Endothelial cell of umbilical vein (primary cell): ENCODE results near the gene CEACAM4. TPM values are rescaled to one million over a fixed set of nuclear protein-coding genes. Genes with fewer than 3 reads are reported as not detected.

ENCODE experiments used
- BruUV-seq: library from RNA; stranded (reverse); fragments of 400-500 nt; replicated peaks from 2 replicates; lab custom pipeline; 2021; lab: Mats Ljungman, UMichigan
- CTCF ChIA-PET: fragments of 300-600, 350-600 bp; sonication (Branson Sonifier 250); formaldehyde crosslinking; loops from one replicate; lab custom pipeline; 2021; ENCODE audit warnings: antibody characterized with exemption, inconsistent platforms; lab: Charles Lee
- POLR2A ChIA-PET: fragments of 300-600, 350-600 bp; sonication (Branson Sonifier 250); formaldehyde crosslinking; loops from one replicate; lab custom pipeline; 2021; ENCODE audit warnings: antibody characterized with exemption, inconsistent platforms; lab: Charles Lee
- DNase-seq: peaks from one replicate; pipeline ENCODE4 v3.0.0-alpha.2; 2011; ENCODE audit warnings: low read depth, low spot score
- FAIRE-seq: peaks from 2 replicates; lab custom pipeline; 2011; peaks lifted over from hg19 to GRCh38; lab: Jason Lieb, UNC
- H2AFZ ChIP-seq: 2 replicates; pipeline ENCODE4 v1.6.0; 2012; ENCODE audit warnings: low read depth, low read length, control low read depth, inconsistent platforms
- H3K27ac ChIP-seq: 2 replicates; pipeline ENCODE4 v1.5.1; 2011; ENCODE audit warnings: low read depth, mild to moderate bottlenecking, control low read depth, low read length, moderate library complexity; ENCODE audit not compliant: insufficient read depth
- H3K27me3 ChIP-seq, 2 experiments: 2 replicates each; pipeline versions ENCODE4 v1.6.0 to v1.6.1; 2011; ENCODE audit warnings: low read length in 2 of 2, mixed read lengths in 1 of 2; ENCODE audit not compliant: control insufficient read depth in 2 of 2, insufficient read depth in 2 of 2
- H3K36me3 ChIP-seq, 2 experiments: 2 replicates in 1 of 2; 3 replicates in 1 of 2; pipeline ENCODE4 v1.5.1; 2011; ENCODE audit warnings: low read length in 2 of 2, mild to moderate bottlenecking in 1 of 2, moderate library complexity in 1 of 2; ENCODE audit not compliant: control insufficient read depth in 2 of 2, insufficient read depth in 2 of 2; ENCODE audit errors: extremely low read depth in 1 of 2
- H3K4me1 ChIP-seq: 3 replicates; pipeline ENCODE4 v1.5.1; 2011; ENCODE audit warnings: mild to moderate bottlenecking, low read length; ENCODE audit not compliant: control insufficient read depth, insufficient read depth; ENCODE audit errors: extremely low read depth
- H3K4me2 ChIP-seq: 2 replicates; pipeline ENCODE4 v1.6.1; 2011; ENCODE audit warnings: low read length, control low read depth, mixed read lengths; ENCODE audit not compliant: insufficient read depth
- H3K4me3 ChIP-seq, 3 experiments: fragments of 200-600 bp in 1 of 3; sonication (generic), shearing (Covaris generic) in 1 of 3; replicated peaks in 1 of 3; 2 replicates each; pipeline ENCODE4 v1.5.1; 2011 to 2016; ENCODE audit warnings: control low read depth in 3 of 3, low read length in 3 of 3, mild to moderate bottlenecking in 2 of 3, inconsistent platforms in 1 of 3, low read depth in 1 of 3, moderate library complexity in 1 of 3; ENCODE audit not compliant: insufficient read depth in 1 of 3
- H3K79me2 ChIP-seq: 2 replicates; pipeline ENCODE4 v1.6.0; 2012; ENCODE audit warnings: low read length, inconsistent platforms; ENCODE audit not compliant: control insufficient read depth, insufficient read depth
- H3K9ac ChIP-seq: replicated peaks from 2 replicates; pipeline ENCODE3; 2011; ENCODE audit warnings: low read length, control low read depth; ENCODE audit not compliant: insufficient read depth; ENCODE audit errors: extremely low read depth
- H3K9me1 ChIP-seq: replicated peaks from 3 replicates; pipeline ENCODE4 v1.6.0; 2011; ENCODE audit warnings: mild to moderate bottlenecking, low read length; ENCODE audit not compliant: control insufficient read depth, insufficient read depth; ENCODE audit errors: extremely low read depth
- H3K9me3 ChIP-seq: replicated peaks from 2 replicates; pipeline ENCODE4 v1.5.1; 2012; ENCODE audit warnings: low read length, inconsistent platforms; ENCODE audit not compliant: control insufficient read depth, insufficient read depth
- H4K20me1 ChIP-seq: replicated peaks from 2 replicates; pipeline ENCODE3; 2011; ENCODE audit warnings: mild to moderate bottlenecking, low read length; ENCODE audit not compliant: control insufficient read depth, insufficient read depth; ENCODE audit errors: extremely low read depth
- EZH2 ChIP-seq: IDR thresholded peaks from 2 replicates; pipeline ENCODE4 v1.6.1; 2012; ENCODE audit warnings: borderline replicate concordance, low read depth, mild to moderate bottlenecking, moderate library complexity, low read length, inconsistent platforms; ENCODE audit not compliant: severe bottlenecking
- FOS ChIP-seq: IDR thresholded peaks from 2 replicates; pipeline ENCODE4 v1.6.1; 2011; ENCODE audit warnings: mild to moderate bottlenecking, low read length, moderate library complexity, borderline replicate concordance; ENCODE audit not compliant: insufficient read depth
- GATA2 ChIP-seq: IDR thresholded peaks from 2 replicates; pipeline ENCODE4 v1.7.0; 2011; ENCODE audit warnings: low read depth, mild to moderate bottlenecking, moderate library complexity, mixed read lengths, low read length; ENCODE audit not compliant: insufficient read length, insufficient read depth
- JUN ChIP-seq: IDR thresholded peaks from 2 replicates; pipeline ENCODE4 v1.6.1; 2011; ENCODE audit warnings: borderline replicate concordance, low read depth; ENCODE audit not compliant: insufficient read length, insufficient read depth
- MAX ChIP-seq: IDR thresholded peaks from 2 replicates; pipeline ENCODE4 v1.6.1; 2011; ENCODE audit not compliant: insufficient read depth, insufficient read length
- MYC ChIP-seq: IDR thresholded peaks from one replicate; pipeline ENCODE4 v1.6.1; 2011; ENCODE audit warnings: mild to moderate bottlenecking, low read depth, low read length
- POLR2A ChIP-seq: IDR thresholded peaks from 2 replicates; pipeline ENCODE4 v1.6.1; 2012; ENCODE audit warnings: low read depth, mild to moderate bottlenecking, control low read depth, low read length
- POLR2AphosphoS5 ChIP-seq: IDR thresholded peaks from 2 replicates; pipeline ENCODE4 v1.6.1; 2012; ENCODE audit warnings: low read depth, mild to moderate bottlenecking, control low read depth, low read length, moderate library complexity; ENCODE audit not compliant: insufficient read depth
- dilution Hi-C: fragments of 300-500 bp; cut with MboI; formaldehyde crosslinking; loops from one replicate; pipeline ENCODE4 v1.15.0; 2019; ENCODE audit warnings: low sequenced_read_pairs; ENCODE audit not compliant: extremely low pct_ligation_motif_present
- intact Hi-C: fragments of 100-400 bp; cut with micrococcal nuclease; formaldehyde crosslinking; loops from one replicate; pipeline ENCODE4 v1.10.0; 2022
- polyA plus RNA-seq, 4 experiments: library from polyadenylated mRNA; depleted of rRNA in 3 of 4; stranded (reverse) in 3 of 4; unstranded in 1 of 4; fragments of >200 nt; gene quantifications; 2 replicates each; pipeline versions ENCODE4 v1.2.1 to v1.2.3, GENCODE V29; 2011 to 2012; ENCODE audit warnings: missing spikeins in 1 of 4
- small RNA-seq: library from RNA; depleted of rRNA; stranded (forward); fragments of <200 nt; gene quantifications from one replicate; pipeline ENCODE3, GENCODE V24; 2012; ENCODE audit warnings: low replicate concordance, low read depth; ENCODE audit not compliant: insufficient read depth, insufficient read length
- total RNA-seq: library from RNA; stranded (reverse); gene quantifications from 2 replicates; pipeline ENCODE4 v1.2.3, GENCODE V29; 2021
- TF ChIP-seq, protein P1 (sequence below), 2 donors: IDR thresholded peaks; 1 replicate in 1 of 2; 2 replicates in 1 of 2; pipeline ENCODE4 v1.5.1; 2011; ENCODE audit warnings: low read length in 2 of 2, mild to moderate bottlenecking in 2 of 2, moderate library complexity in 2 of 2, control low read depth in 1 of 2, inconsistent platforms in 1 of 2, low read depth in 1 of 2; ENCODE audit not compliant: insufficient read depth in 1 of 2; ENCODE audit errors: extremely low read depth in 1 of 2

Gene CEACAM4
- total and polyA plus RNA-seq, 2 donors (not counting 3 experiments of a cell fraction or from before 2014, with no cell fraction given) = not detected

DNA sequence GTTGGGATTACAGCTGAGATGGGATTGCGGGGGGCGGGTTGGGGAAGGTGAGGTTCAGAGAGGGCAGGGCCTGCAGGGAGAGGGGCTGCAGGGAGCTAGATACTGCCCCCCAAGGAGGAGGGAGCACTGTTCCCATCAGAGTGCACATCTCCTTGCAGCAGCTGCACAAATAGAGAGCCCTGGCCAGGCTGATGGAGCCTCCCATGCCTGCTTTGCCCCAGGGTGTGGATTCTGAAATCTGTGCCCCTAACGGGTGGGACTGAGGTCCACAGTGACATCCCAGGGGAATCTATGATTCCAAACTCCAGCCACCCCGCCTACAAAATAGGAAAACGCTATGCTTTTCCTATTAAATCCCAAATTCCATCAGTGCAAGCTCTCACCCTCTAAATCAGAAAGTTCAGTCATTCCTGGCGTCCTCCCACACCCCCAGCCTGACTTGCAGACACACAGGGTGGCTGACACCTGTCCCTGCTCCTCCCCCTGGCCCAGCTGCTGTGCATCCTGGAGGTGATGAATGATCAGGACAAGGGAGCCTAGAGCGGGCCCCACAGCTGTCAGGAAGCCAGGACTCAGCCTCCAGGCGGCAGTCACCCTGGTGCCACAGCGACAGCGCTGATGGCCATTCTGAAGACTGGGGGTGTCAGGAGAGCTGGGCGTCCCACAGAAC is 57.3 kb downstream of the CEACAM4 start:
- H4K20me1 ChIP-seq = no peaks in the 10 kb centered on the region
- H3K9ac ChIP-seq = no peak overlapping the region
- no peaks in the 10 kb centered on the region for H3K9me3 ChIP-seq
- no peaks in the 10 kb centered on the region for H3K4me1 ChIP-seq
- H3K79me2 ChIP-seq = no peaks in the 10 kb centered on the region
- BruUV-seq = no TSS peak
- peaks cover 18 to 47% of the 10 kb centered on the region in 2 experiments for H3K27me3 ChIP-seq
- no peak overlapping the region for H2AFZ ChIP-seq
- no peak overlapping the region for H3K4me2 ChIP-seq
- FAIRE-seq (no peak), DNase-seq (no peak)
- dilution Hi-C loops (no loop called here), intact Hi-C loops (loop anchor here (1.0 to 5.0 kb wide), 6 partner anchors 26 to 262 kb away; no protein-coding TSS in a partner anchor)
- ChIA-PET CTCF (interaction anchor here (1.0 to 17.6 kb wide), 17 partner anchors 15 to 248 kb away, joined by 3 to 343 read pairs (median 10); partner anchors contain the start of gene DMAC2), POLR2A (no interaction called here)
- no peaks in the 10 kb centered on the region for H3K36me3 ChIP-seq
- no peaks in the 10 kb centered on the region for H3K9me1 ChIP-seq
- no peak overlapping the region for H3K27ac ChIP-seq
- TF ChIP-seq FOS (no peak), JUN (no peak), MAX (no peak), POLR2AphosphoS5 (no peak), MYC (no peak), EZH2 (no peak), POLR2A (no peak), GATA2 (no peak)
- TF ChIP-seq, protein P1, sequence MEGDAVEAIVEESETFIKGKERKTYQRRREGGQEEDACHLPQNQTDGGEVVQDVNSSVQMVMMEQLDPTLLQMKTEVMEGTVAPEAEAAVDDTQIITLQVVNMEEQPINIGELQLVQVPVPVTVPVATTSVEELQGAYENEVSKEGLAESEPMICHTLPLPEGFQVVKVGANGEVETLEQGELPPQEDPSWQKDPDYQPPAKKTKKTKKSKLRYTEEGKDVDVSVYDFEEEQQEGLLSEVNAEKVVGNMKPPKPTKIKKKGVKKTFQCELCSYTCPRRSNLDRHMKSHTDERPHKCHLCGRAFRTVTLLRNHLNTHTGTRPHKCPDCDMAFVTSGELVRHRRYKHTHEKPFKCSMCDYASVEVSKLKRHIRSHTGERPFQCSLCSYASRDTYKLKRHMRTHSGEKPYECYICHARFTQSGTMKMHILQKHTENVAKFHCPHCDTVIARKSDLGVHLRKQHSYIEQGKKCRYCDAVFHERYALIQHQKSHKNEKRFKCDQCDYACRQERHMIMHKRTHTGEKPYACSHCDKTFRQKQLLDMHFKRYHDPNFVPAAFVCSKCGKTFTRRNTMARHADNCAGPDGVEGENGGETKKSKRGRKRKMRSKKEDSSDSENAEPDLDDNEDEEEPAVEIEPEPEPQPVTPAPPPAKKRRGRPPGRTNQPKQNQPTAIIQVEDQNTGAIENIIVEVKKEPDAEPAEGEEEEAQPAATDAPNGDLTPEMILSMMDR (IDR thresholded peaks at IDR 0.05; ENCODE audit: extremely low read depth in 1 of 2, insufficient read depth in 1 of 2, low read depth in 1 of 2, low read length in 2 of 2) = no peak
- H3K4me3 ChIP-seq = no peak overlapping the region

Small RNA genes within 50 kb of the gene (small RNA-seq; reads per million reads assigned to genes)
- gene AC243960.4 = not detected

Other genes starting within 250 kb of the CEACAM4 start
- 13.8 and 14.0 TPM in 2 replicates for gene EXOSC5, start 229.7 kb downstream of the CEACAM4 start, total RNA-seq
- gene EXOSC5, start 229.7 kb downstream of the CEACAM4 start, polyA plus RNA-seq = 20.9 and 24.0 TPM in 2 replicates
- 12.9 and 16.5 TPM in 2 replicates for gene BCKDHA, start 229.3 kb downstream of the CEACAM4 start, total RNA-seq
- gene BCKDHA, start 229.3 kb downstream of the CEACAM4 start, polyA plus RNA-seq = 50.4 and 63.6 TPM in 2 replicates
- gene B3GNT8, start 199.7 kb downstream of the CEACAM4 start, total RNA-seq = 6.5 and 7.6 TPM in 2 replicates
- gene B3GNT8, start 199.7 kb downstream of the CEACAM4 start, polyA plus RNA-seq = 3.6 and 4.1 TPM in 2 replicates
- gene DMAC2, start 187.2 kb downstream of the CEACAM4 start, total RNA-seq = 63.2 and 65.4 TPM in 2 replicates
- gene DMAC2, start 187.2 kb downstream of the CEACAM4 start, polyA plus RNA-seq = 124 and 137 TPM in 2 replicates
- gene ERICH4, start 183.9 kb downstream of the CEACAM4 start, total RNA-seq = not detected in 2 replicates
- gene ERICH4, start 183.9 kb downstream of the CEACAM4 start, polyA plus RNA-seq = not detected in 2 replicates
- gene CEACAM21, start 50.9 kb downstream of the CEACAM4 start, total RNA-seq = 1.7 and 2.7 TPM in 2 replicates
- 0.81 and 1.3 TPM in 2 replicates for gene CEACAM21, start 50.9 kb downstream of the CEACAM4 start, polyA plus RNA-seq
- gene CEACAM7, start 61.2 kb upstream of the CEACAM4 start, total RNA-seq = not detected in 2 replicates
- 0.03 TPM in 1 of 2 replicates, not detected in the other for gene CEACAM7, start 61.2 kb upstream of the CEACAM4 start, polyA plus RNA-seq
- gene CEACAM5, start 81.6 kb upstream of the CEACAM4 start, total RNA-seq = not detected in 2 replicates
- not detected in 2 replicates for gene CEACAM5, start 81.6 kb upstream of the CEACAM4 start, polyA plus RNA-seq
- not detected in 2 replicates for gene CEACAM6, start 128.5 kb upstream of the CEACAM4 start, total RNA-seq
- gene CEACAM6, start 128.5 kb upstream of the CEACAM4 start, polyA plus RNA-seq = not detected in 2 replicates
- not detected in 2 replicates for gene CEACAM3, start 169.5 kb upstream of the CEACAM4 start, total RNA-seq
- not detected in 2 replicates for gene CEACAM3, start 169.5 kb upstream of the CEACAM4 start, polyA plus RNA-seq
- not detected in 2 replicates for gene LYPD4, start 217.6 kb upstream of the CEACAM4 start, total RNA-seq
- gene LYPD4, start 217.6 kb upstream of the CEACAM4 start, polyA plus RNA-seq = not detected in 2 replicates
- gene DMRTC2, start 218.0 kb upstream of the CEACAM4 start, total RNA-seq = not detected in 2 replicates
- gene DMRTC2, start 218.0 kb upstream of the CEACAM4 start, polyA plus RNA-seq = not detected in 2 replicates
- gene RPS19, start 233.2 kb upstream of the CEACAM4 start, total RNA-seq = 2,195 and 2,234 TPM in 2 replicates
- gene RPS19, start 233.2 kb upstream of the CEACAM4 start, polyA plus RNA-seq = 4,353 and 5,883 TPM in 2 replicates